CD4-positive, alpha-beta T cell (primary cell): ENCODE data around the gene KCNMB1. TPM values are rescaled to one million over a fixed set of nuclear protein-coding genes. Genes with fewer than 3 reads are reported as not detected.
A peak's percentile ranks its signal among the peaks of the same experiment; 100 is the strongest.

Source experiments
- ATAC-seq: fragments of 200-7000 bp; cut with Tn5 transposase; one replicate; pipeline ENCODE4 v1.10.0; 2022; ENCODE audit warnings: mild to moderate bottlenecking; ENCODE audit not compliant: poor library complexity
- CTCF ChIA-PET: fragments of 350-600 bp; sonication (Branson Sonifier 250); formaldehyde crosslinking; loops from one replicate; lab custom pipeline; 2021; ENCODE audit warnings: antibody characterized with exemption, inconsistent platforms; lab: Charles Lee
- POLR2A ChIA-PET: fragments of 350-600 bp; sonication (Branson Sonifier 250); formaldehyde crosslinking; loops from one replicate; lab custom pipeline; 2021; ENCODE audit warnings: antibody characterized with exemption, inconsistent platforms; lab: Charles Lee
- DNase-seq, 14 experiments: peaks; one replicate each; pipeline ENCODE4 v3.0.0-alpha.2; 2013 to 2020; ENCODE audit warnings: mixed read lengths in 2 of 14
- H3K27ac ChIP-seq, 2 donors: one replicate each; pipeline versions ENCODE4 v1.5.1 to v1.7.0; 2013; ENCODE audit warnings: low read length in 2 of 2, low read depth in 1 of 2, mild to moderate bottlenecking in 1 of 2
- H3K27me3 ChIP-seq, 2 experiments: 1 replicate in 1 of 2; 2 replicates in 1 of 2; pipeline versions ENCODE4 v1.6.1 to v1.7.0; 2013; ENCODE audit warnings: low read length in 2 of 2, control low read depth in 1 of 2, mild to moderate bottlenecking in 1 of 2, moderate library complexity in 1 of 2; ENCODE audit not compliant: insufficient read depth in 2 of 2, control insufficient read depth in 1 of 2
- H3K36me3 ChIP-seq: one replicate; pipeline ENCODE4 v1.6.1; 2013; ENCODE audit warnings: low read length, control low read depth; ENCODE audit not compliant: insufficient read depth
- H3K4me1 ChIP-seq: one replicate; pipeline ENCODE4 v1.6.1; 2013; ENCODE audit warnings: low read length, control low read depth; ENCODE audit not compliant: insufficient read depth
- H3K4me3 ChIP-seq: one replicate; pipeline ENCODE4 v1.5.1; 2013; ENCODE audit warnings: mild to moderate bottlenecking, low read length, moderate library complexity
- H3K9me3 ChIP-seq, 2 experiments: 1 replicate in 1 of 2; 2 replicates in 1 of 2; pipeline versions ENCODE4 v1.6.1 to v1.7.0; 2013; ENCODE audit warnings: low read length in 2 of 2, mild to moderate bottlenecking in 2 of 2, control low read depth in 1 of 2, moderate library complexity in 1 of 2; ENCODE audit not compliant: control insufficient read depth in 1 of 2, insufficient read depth in 1 of 2
- H3K27ac Mint-ChIP-seq: one replicate; pipeline ENCODE4 v1.8.0; 2020; ENCODE audit warnings: mixed read lengths
- H3K27me3 Mint-ChIP-seq: one replicate; pipeline ENCODE4 v1.8.0; 2021; ENCODE audit warnings: mixed read lengths
- H3K36me3 Mint-ChIP-seq: one replicate; pipeline ENCODE4 v1.8.0; 2021; ENCODE audit warnings: low read depth, mixed read lengths
- H3K4me1 Mint-ChIP-seq: one replicate; pipeline ENCODE4 v1.8.0; 2021; ENCODE audit warnings: low read depth, mixed read lengths
- H3K4me3 Mint-ChIP-seq: one replicate; pipeline ENCODE4 v1.8.0; 2020; ENCODE audit warnings: mild to moderate bottlenecking, mixed read lengths
- H3K9me3 Mint-ChIP-seq: one replicate; pipeline ENCODE4 v1.8.0; 2020; ENCODE audit warnings: mixed read lengths
- CTCF ChIP-seq: fragments of 200-600 bp; IDR thresholded peaks from one replicate; pipeline ENCODE4 v1.8.0; 2022; ENCODE audit warnings: antibody characterized with exemption, mild to moderate bottlenecking
- intact Hi-C, 2 experiments: fragments of 100-400 bp; cut with DNase I in 1 of 2; cut with micrococcal nuclease in 1 of 2; formaldehyde crosslinking; loops; one replicate each; pipeline versions ENCODE4 v1.15.1 to v1.9.0; 2023 to 2025; cut with DNase I, micrococcal nuclease
- total RNA-seq, 174 experiments: library from RNA in 2 of 174; stranded (reverse) in 2 of 174; gene quantifications; one replicate each; pipeline ENCODE4 v1.2.3 and lab custom pipeline; 2021 to 2026

The KCNMB1 gene
- total RNA-seq, 2 experiments from 2014 or later = 0.06 to 0.11 TPM

GRCh38 chr5:170436335-170436734, 47.2 kb upstream of the KCNMB1 start:
- Histone ChIP-seq H3K9me3 (no peaks in the 10 kb centered on the region), H3K36me3 (no peaks in the 10 kb centered on the region), H3K4me3 (no peak overlapping the region), H3K27ac (no peak overlapping the region), H3K4me1 (peaks cover 4% of the 10 kb centered on the region), H3K27me3 (no peaks in the 10 kb centered on the region)
- no peaks in the 10 kb centered on the region for H3K4me1 Mint-ChIP-seq
- no peaks in the 10 kb centered on the region for H3K27me3 Mint-ChIP-seq
- H3K4me3 Mint-ChIP-seq = no peak overlapping the region
- no peak overlapping the region for H3K27ac Mint-ChIP-seq
- ChIA-PET POLR2A (no interaction called here), CTCF (no interaction called here)
- H3K36me3 Mint-ChIP-seq = no peaks in the 10 kb centered on the region
- DNase-seq (peak in 3 of 14 experiments; percentile 11 to 30 (median 15)), ATAC-seq (no peak)
- H3K9me3 Mint-ChIP-seq = no peaks in the 10 kb centered on the region
- TF ChIP-seq CTCF = no peak
- intact Hi-C loops = no loop called here

GRCh38 chr5:170434966-170435605, 45.9 kb upstream of the KCNMB1 start:
- no peaks in the 10 kb centered on the region for H3K36me3 ChIP-seq
- Mint-ChIP-seq H3K4me3 (no peak overlapping the region), H3K9me3 (no peaks in the 10 kb centered on the region), H3K27me3 (no peaks in the 10 kb centered on the region), H3K36me3 (no peaks in the 10 kb centered on the region), H3K27ac (no peak overlapping the region), H3K4me1 (no peaks in the 10 kb centered on the region)
- POLR2A ChIA-PET = interaction anchor here (0.7 kb wide), 1 partner anchor 151 kb away, joined by 3 read pairs; no protein-coding TSS in a partner anchor
- no peak overlapping the region for H3K27ac ChIP-seq
- H3K27me3 ChIP-seq = no peaks in the 10 kb centered on the region
- peak; percentile 63 for ATAC-seq
- intact Hi-C loops = loop anchor here (1.0 to 2.0 kb wide), 2 partner anchors 198 kb away; no protein-coding TSS in a partner anchor
- no peak overlapping the region for H3K4me3 ChIP-seq
- no peaks in the 10 kb centered on the region for H3K9me3 ChIP-seq
- CTCF ChIA-PET = interaction anchor here (0.6 to 1.3 kb wide), 7 partner anchors 9 to 256 kb away, joined by 3 to 5 read pairs (median 3); no protein-coding TSS in a partner anchor
- TF ChIP-seq CTCF = peak; percentile 82
- peaks cover 4% of the 10 kb centered on the region for H3K4me1 ChIP-seq
- peak in 13 of 14 experiments; percentile 35 to 75 (median 43) for DNase-seq

GRCh38 chr5:170432669-170433068, 43.5 kb upstream of the KCNMB1 start:
- no peaks in the 10 kb centered on the region for H3K36me3 ChIP-seq
- H3K27me3 Mint-ChIP-seq = peaks cover 4% of the 10 kb centered on the region
- no peak overlapping the region for H3K27ac ChIP-seq
- H3K36me3 Mint-ChIP-seq = no peaks in the 10 kb centered on the region
- H3K4me3 ChIP-seq = no peak overlapping the region
- H3K4me3 Mint-ChIP-seq = no peak overlapping the region
- no peaks in the 10 kb centered on the region for H3K27me3 ChIP-seq
- ChIA-PET POLR2A (no interaction called here), CTCF (interaction anchor here (1.1 kb wide), 1 partner anchor 11 kb away, joined by 4 read pairs; no protein-coding TSS in a partner anchor)
- DNase-seq (no peak), ATAC-seq (no peak)
- H3K9me3 Mint-ChIP-seq = no peaks in the 10 kb centered on the region
- H3K4me1 ChIP-seq = peaks cover 4% of the 10 kb centered on the region
- no peaks in the 10 kb centered on the region for H3K4me1 Mint-ChIP-seq
- intact Hi-C loops = no loop called here
- TF ChIP-seq CTCF = no peak
- no peak overlapping the region for H3K27ac Mint-ChIP-seq
- H3K9me3 ChIP-seq = no peaks in the 10 kb centered on the region
